Natural killer cell treated with Interleukin-12 subunit alpha and Interleukin-12 subunit beta and Interleukin-15 and Interleukin-18, amount 100 ng/mL, for 72 hours (primary cell): ENCODE data around the gene SPTSSB. TPM values are rescaled to one million over a fixed set of nuclear protein-coding genes. Genes with fewer than 3 reads are reported as not detected.

Source experiments
- ATAC-seq, 2 donors: fragments of 150-1000 bp; cut with Tn5 transposase in 1 of 2; sonication (Bioruptor Pico), chemical (Tn5 transposase) in 1 of 2; 2 replicates each; pipeline ENCODE4 v1.10.0; 2021
- DNase-seq: peaks from one replicate; pipeline ENCODE4 v3.0.0; 2022; ENCODE audit warnings: low spot score
- H3K27ac Mint-ChIP-seq, 2 donors: 1 replicate in 1 of 2; 2 replicates in 1 of 2; pipeline ENCODE4 v1.8.0; 2022; ENCODE audit warnings: mixed read lengths in 2 of 2, mild to moderate bottlenecking in 1 of 2, moderate library complexity in 1 of 2
- H3K27me3 Mint-ChIP-seq, 2 donors: 1 replicate in 1 of 2; 2 replicates in 1 of 2; pipeline ENCODE4 v1.8.0; 2022; ENCODE audit warnings: mixed read lengths in 2 of 2
- H3K36me3 Mint-ChIP-seq: one replicate; pipeline ENCODE4 v1.8.0; 2022; ENCODE audit warnings: mixed read lengths
- H3K4me1 Mint-ChIP-seq, 2 donors: 1 replicate in 1 of 2; 2 replicates in 1 of 2; pipeline ENCODE4 v1.8.0; 2022; ENCODE audit warnings: low read depth in 2 of 2, mixed read lengths in 2 of 2, mild to moderate bottlenecking in 1 of 2
- H3K4me3 Mint-ChIP-seq: one replicate; pipeline ENCODE4 v1.8.0; 2022; ENCODE audit warnings: mixed read lengths
- H3K9me3 Mint-ChIP-seq: 2 replicates; pipeline ENCODE4 v1.8.0; 2022; ENCODE audit warnings: mixed read lengths
- total RNA-seq, 2 donors: library from RNA; stranded (reverse); gene quantifications; one replicate each; pipeline ENCODE4 v1.2.3, GENCODE V29; 2022

SPTSSB gene
- total RNA-seq, 2 donors from 2014 or later: not detected

DNA sequence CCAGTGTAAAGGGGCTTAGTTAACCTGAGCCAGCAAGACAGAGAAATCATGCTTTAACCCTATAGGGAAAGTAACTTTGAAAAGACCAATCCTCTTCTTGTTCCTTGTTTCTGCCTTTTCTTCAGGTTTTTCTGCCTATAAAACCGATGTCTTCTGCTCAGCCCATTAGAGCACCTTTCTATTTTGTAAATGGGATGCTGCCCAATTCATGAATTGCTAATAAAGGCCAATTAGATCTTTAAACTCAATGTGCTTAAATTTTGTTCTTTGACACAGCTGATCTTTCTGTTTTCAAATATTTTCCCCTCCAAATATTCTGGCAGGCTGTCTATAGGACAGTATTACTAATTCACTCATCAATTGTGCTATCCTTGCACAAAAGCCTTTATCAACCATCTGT is 33.8 kb upstream of the SPTSSB start:
- Mint-ChIP-seq H3K27me3 (peaks cover 26 to 27% of the 10 kb centered on the region in 2 donors), H3K4me1 (peaks cover 0 to 8% of the 10 kb centered on the region in 2 donors)
- ATAC-seq: no peak

DNA sequence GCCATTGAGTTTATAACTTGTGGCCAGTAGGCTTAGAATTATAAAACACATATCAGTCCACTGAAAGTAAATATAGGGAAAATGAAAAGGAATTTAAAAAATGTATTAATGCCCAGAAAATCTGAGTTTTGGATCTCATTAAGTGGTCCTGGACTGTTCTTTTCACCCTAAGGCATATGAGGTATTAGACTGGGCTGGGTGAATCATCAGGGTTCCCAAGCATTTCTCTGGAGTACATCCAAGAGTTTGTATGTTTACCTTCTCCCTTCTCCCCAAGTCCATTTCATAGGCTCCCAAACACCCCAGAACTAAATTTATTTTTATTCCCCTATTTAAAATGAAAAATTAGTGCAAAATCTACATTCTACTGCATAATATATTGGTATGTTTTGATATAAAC is 31.9 kb upstream of the SPTSSB start:
- H3K36me3 Mint-ChIP-seq: peaks cover 6% of the 10 kb centered on the region
- H3K27me3 Mint-ChIP-seq: peaks cover 36% of the 10 kb centered on the region in 2 donors
- no peak for DNase-seq
- H3K27ac Mint-ChIP-seq: no peak overlapping the region
- H3K4me3 Mint-ChIP-seq: no peak overlapping the region
- no peaks in the 10 kb centered on the region for H3K9me3 Mint-ChIP-seq
- peaks cover 0 to 8% of the 10 kb centered on the region in 2 donors for H3K4me1 Mint-ChIP-seq
- ATAC-seq: no peak

More for the DNA sequence above, 33.8 kb upstream of the SPTSSB start:
- DNase-seq: no peak
- Mint-ChIP-seq H3K9me3 (no peaks in the 10 kb centered on the region), H3K27ac (no peak overlapping the region), H3K4me3 (no peak overlapping the region), H3K36me3 (peaks cover 6% of the 10 kb centered on the region)

- no peak overlapping the region for H3K4me3 Mint-ChIP-seq
- peaks cover 2 to 4% of the 10 kb centered on the region in 2 donors for H3K4me1 Mint-ChIP-seq
- H3K27ac Mint-ChIP-seq: no peak overlapping the region
- DNase-seq: no peak
- peaks cover 53 to 55% of the 10 kb centered on the region in 2 donors for H3K27me3 Mint-ChIP-seq
- ATAC-seq: no peak
- H3K36me3 Mint-ChIP-seq: peaks cover 20% of the 10 kb centered on the region
- H3K9me3 Mint-ChIP-seq: no peaks in the 10 kb centered on the region
Observed at GRCh38 chr3:161401389-161401788, 30.1 kb upstream of the SPTSSB start.

DNA sequence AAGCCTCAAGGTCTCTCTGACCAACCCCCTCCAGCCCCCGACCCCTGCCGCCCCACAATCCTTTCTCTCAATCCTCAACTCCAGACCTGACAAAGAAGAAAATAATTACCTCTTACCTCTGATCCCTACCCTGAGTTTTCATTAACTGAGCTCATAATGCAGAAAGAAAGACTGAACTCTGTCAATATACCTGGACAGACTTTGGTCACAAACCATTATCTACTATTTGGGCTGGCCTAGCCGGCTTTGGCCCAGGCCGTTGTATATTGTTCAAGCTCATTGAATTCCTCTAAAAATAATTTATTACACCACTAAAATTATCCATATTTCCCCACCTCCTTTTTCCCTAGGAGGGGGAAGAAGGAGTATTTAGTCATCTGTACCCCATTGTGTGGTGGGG is 29.3 kb upstream of the SPTSSB start:
- no peaks in the 10 kb centered on the region for H3K9me3 Mint-ChIP-seq
- peaks cover 19% of the 10 kb centered on the region for H3K36me3 Mint-ChIP-seq
- H3K27me3 Mint-ChIP-seq: peaks cover 55 to 58% of the 10 kb centered on the region in 2 donors
- ATAC-seq: no peak
- H3K4me1 Mint-ChIP-seq: peaks cover 2 to 6% of the 10 kb centered on the region in 2 donors
- no peak for DNase-seq
- H3K27ac Mint-ChIP-seq: no peak overlapping the region
- H3K4me3 Mint-ChIP-seq: no peak overlapping the region

- H3K36me3 Mint-ChIP-seq: peaks cover 18% of the 10 kb centered on the region
- no peak overlapping the region for H3K4me3 Mint-ChIP-seq
- no peaks in the 10 kb centered on the region for H3K9me3 Mint-ChIP-seq
- H3K4me1 Mint-ChIP-seq: peaks cover 23 to 33% of the 10 kb centered on the region in 2 donors
- H3K27ac Mint-ChIP-seq: peak overlapping the region in 1 of 2 donors; percentile 1
- H3K27me3 Mint-ChIP-seq: peaks cover 59 to 73% of the 10 kb centered on the region in 2 donors
- DNase-seq (no peak), ATAC-seq (peak in 1 of 2 donors; percentile 65)
Observed at GRCh38 chr3:161395115-161396012, 24.0 kb upstream of the SPTSSB start.

- Mint-ChIP-seq H3K9me3 (no peaks in the 10 kb centered on the region), H3K36me3 (peaks cover 18% of the 10 kb centered on the region), H3K4me1 (peaks cover 23 to 33% of the 10 kb centered on the region in 2 donors), H3K27ac (no peak overlapping the region), H3K4me3 (no peak overlapping the region), H3K27me3 (peaks cover 60 to 77% of the 10 kb centered on the region in 2 donors)
- DNase-seq (no peak), ATAC-seq (peak in 1 of 2 donors; percentile 55)
Observed at GRCh38 chr3:161393803-161394202, 22.5 kb upstream of the SPTSSB start.

GRCh38 chr3:161393310-161393709 is 22.0 kb upstream of the SPTSSB start:
- Mint-ChIP-seq H3K4me3 (no peak overlapping the region), H3K27me3 (peaks cover 55 to 72% of the 10 kb centered on the region in 2 donors)

GRCh38 chr3:161392853-161393252 is 21.5 kb upstream of the SPTSSB start:
- Mint-ChIP-seq H3K4me1 (peaks cover 23 to 33% of the 10 kb centered on the region in 2 donors), H3K4me3 (no peak overlapping the region), H3K36me3 (peaks cover 15% of the 10 kb centered on the region), H3K27ac (no peak overlapping the region), H3K27me3 (peaks cover 51 to 67% of the 10 kb centered on the region in 2 donors), H3K9me3 (no peaks in the 10 kb centered on the region)
- ATAC-seq (no peak), DNase-seq (no peak)

More at GRCh38 chr3:161393310-161393709, 22.0 kb upstream of the SPTSSB start:
- H3K9me3 Mint-ChIP-seq: no peaks in the 10 kb centered on the region
- H3K36me3 Mint-ChIP-seq: peaks cover 18% of the 10 kb centered on the region
- H3K4me1 Mint-ChIP-seq: peaks cover 23 to 33% of the 10 kb centered on the region in 2 donors
- ATAC-seq: no peak
- no peak for DNase-seq
- no peak overlapping the region for H3K27ac Mint-ChIP-seq

DNA sequence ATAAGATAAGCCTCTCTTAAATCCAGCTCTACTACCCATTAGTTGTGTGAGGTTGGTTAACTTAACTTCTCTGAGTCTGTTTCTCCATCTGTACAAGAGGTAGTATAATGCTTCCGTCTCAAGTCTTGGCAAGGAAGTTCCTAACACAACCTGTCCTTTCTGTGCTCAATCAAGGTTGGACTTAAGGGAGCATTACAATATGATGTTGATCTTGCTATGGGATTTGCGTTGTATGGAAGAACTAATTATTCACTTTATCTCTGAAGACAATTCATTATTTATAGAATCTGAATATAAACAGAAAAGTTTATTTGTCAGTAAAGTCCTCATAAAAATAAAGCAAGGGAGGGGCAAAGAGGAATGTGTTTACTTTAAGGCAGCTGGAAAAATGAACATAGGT is 18.9 kb upstream of the SPTSSB start:
- Mint-ChIP-seq H3K36me3 (peaks cover 4% of the 10 kb centered on the region), H3K27me3 (peaks cover 38 to 60% of the 10 kb centered on the region in 2 donors), H3K27ac (no peak overlapping the region), H3K4me1 (peaks cover 19 to 22% of the 10 kb centered on the region in 2 donors), H3K9me3 (no peaks in the 10 kb centered on the region), H3K4me3 (no peak overlapping the region)
- no peak for ATAC-seq
- no peak for DNase-seq

DNA sequence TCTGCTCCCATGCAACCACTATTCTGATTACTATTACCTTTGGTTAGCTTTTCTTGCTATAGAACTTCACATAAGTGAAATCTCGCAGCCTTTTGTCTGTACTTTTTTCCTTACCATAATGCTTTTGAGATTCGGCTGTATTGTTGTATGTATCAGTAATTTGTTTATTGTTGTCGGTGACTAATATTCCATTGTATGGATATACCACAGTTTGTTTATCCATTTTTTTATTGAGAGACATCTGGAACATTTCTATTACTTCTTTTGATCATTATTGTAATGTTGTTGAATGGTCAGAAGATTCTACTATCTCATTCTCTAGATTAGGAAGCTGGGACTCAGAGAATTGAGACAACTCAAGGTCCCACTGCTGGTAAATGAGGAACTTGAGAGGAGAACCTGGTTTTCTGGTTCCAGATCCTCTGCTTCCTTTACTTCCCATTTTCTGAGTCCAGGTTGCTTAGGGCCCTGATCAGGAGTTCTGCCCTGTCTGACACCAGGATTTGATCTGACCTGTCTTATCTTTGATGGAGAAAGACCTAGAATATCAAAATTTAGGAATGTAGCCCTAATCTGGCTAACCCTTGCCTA is 18.2 kb upstream of the SPTSSB start:
- no peaks in the 10 kb centered on the region for H3K9me3 Mint-ChIP-seq
- H3K4me1 Mint-ChIP-seq: peaks cover 12 to 17% of the 10 kb centered on the region in 2 donors
- H3K27ac Mint-ChIP-seq: no peak overlapping the region
- peaks cover 40 to 63% of the 10 kb centered on the region in 2 donors for H3K27me3 Mint-ChIP-seq
- DNase-seq (no peak), ATAC-seq (no peak)
- no peak overlapping the region for H3K4me3 Mint-ChIP-seq
- H3K36me3 Mint-ChIP-seq: peaks cover 4% of the 10 kb centered on the region

DNA sequence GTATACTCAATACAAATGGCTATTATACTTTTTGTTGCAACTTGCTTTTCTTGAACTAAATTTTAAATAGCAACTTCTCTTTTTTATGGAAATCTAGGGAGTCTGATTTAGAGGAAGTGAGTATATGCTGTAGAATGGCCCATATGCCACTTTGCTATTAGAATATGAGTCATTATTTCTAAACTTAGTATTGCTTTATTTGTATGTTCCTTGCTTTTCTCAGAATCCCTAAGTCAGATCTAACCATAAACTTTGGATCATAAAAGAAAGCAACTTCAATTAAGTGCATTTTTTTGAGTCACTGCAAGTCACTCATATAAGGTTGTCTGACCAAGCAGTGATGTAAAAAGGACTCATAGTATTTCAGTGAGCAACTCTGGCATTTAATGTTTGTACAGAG is 17.5 kb upstream of the SPTSSB start:
- H3K27ac Mint-ChIP-seq: no peak overlapping the region
- H3K9me3 Mint-ChIP-seq: no peaks in the 10 kb centered on the region
- H3K4me1 Mint-ChIP-seq: peaks cover 8 to 13% of the 10 kb centered on the region in 2 donors
- peaks cover 46 to 69% of the 10 kb centered on the region in 2 donors for H3K27me3 Mint-ChIP-seq
- no peak overlapping the region for H3K4me3 Mint-ChIP-seq
- H3K36me3 Mint-ChIP-seq: peaks cover 4% of the 10 kb centered on the region
- ATAC-seq (no peak), DNase-seq (no peak)

GRCh38 chr3:161386991-161387770 is 15.9 kb upstream of the SPTSSB start:
- H3K4me1 Mint-ChIP-seq: peaks cover 0 to 2% of the 10 kb centered on the region in 2 donors
- ATAC-seq: no peak

More at GRCh38 chr3:161386991-161387770, 15.9 kb upstream of the SPTSSB start:
- H3K4me3 Mint-ChIP-seq: no peak overlapping the region
- H3K36me3 Mint-ChIP-seq: peaks cover 2% of the 10 kb centered on the region
- no peak for DNase-seq
- H3K9me3 Mint-ChIP-seq: no peaks in the 10 kb centered on the region
- H3K27me3 Mint-ChIP-seq: peaks cover 42 to 72% of the 10 kb centered on the region in 2 donors
- no peak overlapping the region for H3K27ac Mint-ChIP-seq
